SK-N-SH (cell line): ENCODE data around the gene FADS3. TPM values are rescaled to one million over a fixed set of nuclear protein-coding genes. Genes with fewer than 3 reads are reported as not detected.

ENCODE experiments used
- CTCF ChIA-PET: fragments of 300-600, 350-600 bp; formaldehyde crosslinking; extraction: SDS; loops from one replicate; lab custom pipeline; 2021; lab: Yijun Ruan, JAX
- POLR2A ChIA-PET: fragments of 350-600 bp; sonication (Branson Sonifier 250); formaldehyde crosslinking; extraction: SDS; loops from one replicate; lab custom pipeline; 2020; ENCODE audit warnings: antibody characterized with exemption, inconsistent platforms; lab: Yijun Ruan, JAX
- DNase-seq: peaks from one replicate; pipeline ENCODE4 v3.0.0; 2012
- H2AFZ ChIP-seq: fragments of 200-600 bp; sonication (generic); 2 replicates; pipeline ENCODE4 v1.8.1; 2016; ENCODE audit warnings: antibody characterized with exemption, mild to moderate bottlenecking, low read depth
- H3F3A ChIP-seq: fragments of 200-600 bp; sonication (generic); replicated peaks from 2 replicates; pipeline ENCODE3; 2016; ENCODE audit warnings: antibody characterized with exemption, mild to moderate bottlenecking; ENCODE audit not compliant: insufficient read depth
- H3K27ac ChIP-seq, 2 experiments: fragments of 200-500 bp in 1 of 2; fragments of 200-600 bp in 1 of 2; sonication (Bioruptor generic) in 1 of 2; sonication (generic), shearing (Covaris generic) in 1 of 2; 2 replicates each; pipeline versions ENCODE4 v1.5.1 to v1.6.1; 2014 to 2016; ENCODE audit warnings: low read depth in 2 of 2, inconsistent platforms in 1 of 2, low read length in 1 of 2, mild to moderate bottlenecking in 1 of 2, mixed read lengths in 1 of 2
- H3K27me3 ChIP-seq: fragments of 200-600 bp; sonication (generic), shearing (Covaris generic); 2 replicates; pipeline ENCODE4 v1.6.1; 2016; ENCODE audit warnings: mixed run types; ENCODE audit not compliant: insufficient read depth
- H3K36me3 ChIP-seq, 2 experiments: fragments of 200-500 bp in 1 of 2; fragments of 200-600 bp in 1 of 2; sonication (Bioruptor generic) in 1 of 2; sonication (generic) in 1 of 2; replicated peaks in 1 of 2; 2 replicates each; pipeline versions ENCODE3 to v1.5.1; 2014 to 2016; ENCODE audit warnings: low read length in 1 of 2, mild to moderate bottlenecking in 1 of 2; ENCODE audit not compliant: insufficient read depth in 2 of 2, control insufficient read depth in 1 of 2
- H3K4me1 ChIP-seq, 2 experiments: fragments of 200-500 bp in 1 of 2; fragments of 200-600 bp in 1 of 2; sonication (Bioruptor generic) in 1 of 2; sonication (generic), shearing (Covaris generic) in 1 of 2; 2 replicates each; pipeline versions ENCODE4 v1.5.1 to v1.6.1; 2014 to 2016; ENCODE audit warnings: low read depth in 1 of 2, low read length in 1 of 2, mixed run types in 1 of 2; ENCODE audit not compliant: insufficient read depth in 2 of 2, control insufficient read depth in 1 of 2
- H3K4me2 ChIP-seq: fragments of 200-600 bp; sonication (generic), shearing (Covaris generic); 2 replicates; pipeline ENCODE4 v1.6.1; 2017; ENCODE audit warnings: mixed run types
- H3K4me3 ChIP-seq, 2 experiments: fragments of 200-500 bp in 1 of 2; fragments of 200-600 bp in 1 of 2; sonication (Bioruptor generic) in 1 of 2; sonication (generic), shearing (Covaris generic) in 1 of 2; 2 replicates each; pipeline versions ENCODE4 v1.5.1 to v1.8.1; 2014 to 2016; ENCODE audit warnings: low read depth in 2 of 2, inconsistent platforms in 1 of 2, low read length in 1 of 2, mild to moderate bottlenecking in 1 of 2, mixed read lengths in 1 of 2, moderate library complexity in 1 of 2
- H3K79me2 ChIP-seq: fragments of 200-600 bp; sonication (generic); 2 replicates; pipeline ENCODE4 v1.8.1; 2017; ENCODE audit warnings: mild to moderate bottlenecking; ENCODE audit not compliant: insufficient read depth
- H3K9ac ChIP-seq: fragments of 200-600 bp; sonication (generic); 2 replicates; pipeline ENCODE4 v1.6.1; 2017; ENCODE audit warnings: mixed run types
- H3K9me2 ChIP-seq: fragments of 200-600 bp; sonication (generic); 2 replicates; pipeline ENCODE4 v1.6.1; 2017; ENCODE audit warnings: mixed run types
- H3K9me3 ChIP-seq: fragments of 200-600 bp; sonication (generic); 2 replicates; pipeline ENCODE4 v1.6.1; 2017; ENCODE audit warnings: mixed run types, mild to moderate bottlenecking, moderate library complexity
- H4K20me1 ChIP-seq: fragments of 200-600 bp; sonication (generic); 2 replicates; pipeline ENCODE4 v1.6.1; 2017; ENCODE audit warnings: mild to moderate bottlenecking, mixed run types; ENCODE audit not compliant: insufficient read depth
- ELF1 ChIP-seq: IDR thresholded peaks from 2 replicates; pipeline ENCODE4 v1.4.0; 2012
- FOSL2 ChIP-seq: IDR thresholded peaks from 2 replicates; pipeline ENCODE4 v1.4.0; 2012; ENCODE audit warnings: low read depth, mild to moderate bottlenecking, moderate library complexity, borderline replicate concordance
- FOXM1 ChIP-seq: IDR thresholded peaks from 2 replicates; pipeline ENCODE4 v1.4.0; 2012; ENCODE audit warnings: low read depth, mild to moderate bottlenecking
- JUND ChIP-seq: IDR thresholded peaks from 2 replicates; pipeline ENCODE4 v1.4.0; 2012
- NRF1 ChIP-seq: IDR thresholded peaks from 2 replicates; pipeline ENCODE4 v1.6.1; 2012; ENCODE audit warnings: low read depth, mild to moderate bottlenecking, low read length
- PBX3 ChIP-seq: IDR thresholded peaks from 2 replicates; pipeline ENCODE4; 2012
- POLR2AphosphoS5 ChIP-seq: IDR thresholded peaks from 2 replicates; pipeline ENCODE4 v1.6.1; 2012; ENCODE audit warnings: low read depth, low read length
- RCOR1 ChIP-seq: fragments of 150-350 bp; IDR thresholded peaks from 2 replicates; pipeline ENCODE4 v1.6.1; 2017; ENCODE audit warnings: antibody characterized with exemption, low read length
- RXRA ChIP-seq: IDR thresholded peaks from 2 replicates; pipeline ENCODE4 v1.4.0; 2012; ENCODE audit warnings: low read depth, mild to moderate bottlenecking, borderline replicate concordance
- SIN3A ChIP-seq: IDR thresholded peaks from 2 replicates; pipeline ENCODE4 v1.6.1; 2012; ENCODE audit warnings: low read depth, mild to moderate bottlenecking, low read length, moderate library complexity, borderline replicate concordance
- TAF1 ChIP-seq: IDR thresholded peaks from 2 replicates; pipeline ENCODE4 v1.6.1; 2012; ENCODE audit warnings: low read depth, mild to moderate bottlenecking, low read length, moderate library complexity, borderline replicate concordance
- TCF12 ChIP-seq: IDR thresholded peaks from 2 replicates; pipeline ENCODE4 v1.4.0; 2012
- USF1 ChIP-seq: IDR thresholded peaks from 2 replicates; pipeline ENCODE4 v1.4.0; 2012; ENCODE audit warnings: low read depth, borderline replicate concordance
- USF2 ChIP-seq: fragments of 150-350 bp; IDR thresholded peaks from 2 replicates; pipeline ENCODE4 v1.6.1; 2017; ENCODE audit warnings: antibody characterized with exemption, low read length, low read depth, borderline replicate concordance
- YY1 ChIP-seq: IDR thresholded peaks from 2 replicates; pipeline ENCODE4 v1.4.0; 2012; ENCODE audit warnings: low read depth, mild to moderate bottlenecking
- WGBS: methylation state at CpG from one replicate; pipeline ENCODE4 v1.1.6; 2017; ENCODE audit warnings: low lambda C conversion rate; 5-methylcytosine and 5-hydroxymethylcytosine counted together
- polyA plus RNA-seq, 3 experiments: library from polyadenylated mRNA; depleted of rRNA; stranded (reverse); fragments of >200 nt; gene quantifications; 2 replicates each; pipeline ENCODE4 v1.2.3, GENCODE V29; 2012
- TF ChIP-seq, protein P1 (sequence below): IDR thresholded peaks from 2 replicates; pipeline ENCODE4 v1.4.0; 2012; ENCODE audit warnings: low read depth

Gene FADS3
- polyA plus RNA-seq, 1 of the 3 experiments (the other 2 are of a cell fraction): 93.3 TPM

DNA sequence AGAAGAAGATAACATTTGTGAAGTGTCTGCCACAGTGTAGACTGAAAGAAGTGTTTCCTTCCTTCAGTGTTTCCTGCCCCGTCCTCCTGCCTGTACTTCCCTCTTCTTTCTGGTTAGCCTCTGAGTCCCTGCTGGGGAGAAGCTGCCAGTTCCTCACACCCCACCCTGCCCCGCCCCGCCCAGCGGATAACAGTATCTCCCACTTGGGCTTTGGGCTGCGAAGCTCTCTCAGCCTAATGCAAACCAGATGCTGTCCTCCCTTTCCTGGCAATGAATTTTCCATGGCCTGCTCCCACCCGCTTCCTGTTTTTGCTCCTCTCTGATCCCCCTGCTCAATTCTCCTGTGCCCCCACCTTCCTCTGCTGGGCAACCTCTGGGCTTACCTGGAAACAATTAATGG lies 31.2 kb upstream of the FADS3 start:
- peak overlapping the region; percentile 23; the same call in 1 of the 2 replicates for H2AFZ ChIP-seq
- no peaks in the 10 kb centered on the region for H3K9me3 ChIP-seq
- peak overlapping the region; percentile 49 to 93; a peak in 3 of 4 replicates for H3K27ac ChIP-seq
- H4K20me1 ChIP-seq: no peaks in the 10 kb centered on the region
- no peaks in the 10 kb centered on the region for H3K27me3 ChIP-seq
- TF ChIP-seq ELF1 (no peak), SIN3A (no peak), POLR2AphosphoS5 (0 out of 2 replicates have a peak, but pooled peaks have one; percentile 56), TAF1 (no peak), TCF12 (peak; percentile 96)
- TF ChIP-seq, protein P1, sequence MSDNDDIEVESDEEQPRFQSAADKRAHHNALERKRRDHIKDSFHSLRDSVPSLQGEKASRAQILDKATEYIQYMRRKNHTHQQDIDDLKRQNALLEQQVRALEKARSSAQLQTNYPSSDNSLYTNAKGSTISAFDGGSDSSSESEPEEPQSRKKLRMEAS: 0 out of 2 replicates have a peak, but pooled peaks have one; percentile 27
- TF ChIP-seq, all 33 proteins: peak for 3
- H3K9ac ChIP-seq: peak overlapping the region; percentile 11; the same call in 1 of the 2 replicates
- peak overlapping the region; percentile 58; the same call in 1 of the 2 replicates for H3K4me2 ChIP-seq
- WGBS: 14% methylated on average over 6 of the region's 6 CpGs
- peak; percentile 88 for DNase-seq
- no peak overlapping the region for H3K4me3 ChIP-seq
- no peaks in the 10 kb centered on the region for H3F3A ChIP-seq
- no peaks in the 10 kb centered on the region for H3K79me2 ChIP-seq
- H3K4me1 ChIP-seq: peaks cover 20 to 42% of the 10 kb centered on the region in 2 experiments
- H3K36me3 ChIP-seq: no peaks in the 10 kb centered on the region
- H3K9me2 ChIP-seq: no peaks in the 10 kb centered on the region
- POLR2A ChIA-PET: interaction anchor here (0.6 to 2.2 kb wide), 6 partner anchors 25 to 107 kb away, joined by 3 to 12 read pairs (median 4); partner anchors contain the start of genes BEST1 and FTH1
- CTCF ChIA-PET: interaction anchor here (0.7 to 8.9 kb wide), 7 partner anchors 15 to 160 kb away, joined by 3 to 106 read pairs (median 4); no protein-coding TSS in a partner anchor

- Histone ChIP-seq H3K79me2 (no peaks in the 10 kb centered on the region), H3K4me1 (peaks cover 20 to 48% of the 10 kb centered on the region in 2 experiments), H2AFZ (no peak overlapping the region), H3F3A (no peaks in the 10 kb centered on the region), H3K9ac (no peak overlapping the region), H3K36me3 (no peaks in the 10 kb centered on the region), H3K4me2 (no peak overlapping the region), H3K27me3 (no peaks in the 10 kb centered on the region), H3K9me3 (no peaks in the 10 kb centered on the region), H3K4me3 (no peak overlapping the region), H4K20me1 (no peaks in the 10 kb centered on the region), H3K9me2 (no peaks in the 10 kb centered on the region), H3K27ac (no peak overlapping the region)
- TF ChIP-seq PBX3: no peak
- no peak for TF ChIP-seq JUND
- TF ChIP-seq FOXM1: no peak
- no peak for TF ChIP-seq TCF12
- TF ChIP-seq RXRA: no peak
- TF ChIP-seq RCOR1: no peak
- TF ChIP-seq POLR2AphosphoS5: no peak
- TF ChIP-seq USF1: no peak
- TF ChIP-seq USF2: no peak
- no peak for TF ChIP-seq NRF1
- no peak for TF ChIP-seq FOSL2
- TF ChIP-seq YY1: no peak
- ChIA-PET CTCF (interaction anchor here (1.3 to 8.9 kb wide), 3 partner anchors 23 to 124 kb away, joined by 3 to 106 read pairs (median 61); no protein-coding TSS in a partner anchor), POLR2A (no interaction called here)
- 91% methylated on average over 2 of the region's 3 CpGs for WGBS
- no peak for DNase-seq
These were observed 30.1 kb upstream of the FADS3 start for GRCh38 chr11:61921446-61921845.
